ENCODE measurements around the gene MEF2D.

MEF2D gene

DNA sequence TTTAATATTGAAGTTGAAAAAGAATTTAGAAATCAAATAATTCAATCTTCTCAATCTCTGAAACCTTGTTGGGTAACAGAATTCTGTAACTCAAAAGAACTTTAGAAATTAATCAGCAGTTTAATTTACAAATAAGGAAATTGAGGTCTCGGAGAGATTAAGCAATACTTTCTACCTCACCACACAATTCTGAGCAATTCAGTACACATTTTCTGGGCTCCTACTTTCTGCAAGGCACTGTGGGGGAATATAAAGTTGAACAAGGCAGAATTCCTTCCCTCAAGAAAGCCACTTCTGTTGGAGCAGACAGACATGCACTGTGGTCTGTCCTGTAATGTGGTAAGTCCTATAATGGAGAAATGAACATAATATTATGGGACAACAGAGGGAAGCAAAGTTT lies 47.7 kb downstream of the MEF2D start:
- TF ChIP-seq EZH2phosphoT487 (IDR thresholded peaks at IDR 0.05; ENCODE audit: low read length) = no peak
- no peak for TF ChIP-seq EZH2 (optimal IDR thresholded peaks at IDR 0.05; ENCODE audit: low read depth, low read length)
- TF ChIP-seq CTCF (IDR thresholded peaks at IDR 0.05; ENCODE audit: low read length) = no peak
- DNase-seq = no peak
- no peaks in the 10 kb centered on the region for H3K36me3 ChIP-seq (replicated peaks; ENCODE audit: insufficient read depth, low read length)
- H3K27me3 ChIP-seq (replicated peaks; ENCODE audit: insufficient read depth, low read length) = peaks cover 4% of the 10 kb centered on the region; the same call in 1 of the 2 replicates
- no peak overlapping the region for H3K27ac ChIP-seq (ENCODE audit: low read length)
- no peak overlapping the region for H3K9ac ChIP-seq (ENCODE audit: low read length)
- H4K20me1 ChIP-seq (ENCODE audit: insufficient read depth, low read length) = no peaks in the 10 kb centered on the region
- H3K9me2 ChIP-seq (replicated peaks; ENCODE audit: insufficient read depth, low read length) = no peaks in the 10 kb centered on the region
- peaks cover 9% of the 10 kb centered on the region for H3F3A ChIP-seq (ENCODE audit: insufficient read depth, low read length)
- H3K9me3 ChIP-seq (replicated peaks; ENCODE audit: insufficient read depth, low read length) = no peaks in the 10 kb centered on the region
- H2AFZ ChIP-seq (ENCODE audit: low read length) = no peak overlapping the region
- peaks cover 6% of the 10 kb centered on the region for H3K4me1 ChIP-seq (ENCODE audit: low read length)
- H3K79me2 ChIP-seq (ENCODE audit: low read length) = no peaks in the 10 kb centered on the region
- H3K4me3 ChIP-seq (ENCODE audit: low read length) = no peak overlapping the region
- no peak overlapping the region for H3K4me2 ChIP-seq (ENCODE audit: low read depth, low read length)

DNA sequence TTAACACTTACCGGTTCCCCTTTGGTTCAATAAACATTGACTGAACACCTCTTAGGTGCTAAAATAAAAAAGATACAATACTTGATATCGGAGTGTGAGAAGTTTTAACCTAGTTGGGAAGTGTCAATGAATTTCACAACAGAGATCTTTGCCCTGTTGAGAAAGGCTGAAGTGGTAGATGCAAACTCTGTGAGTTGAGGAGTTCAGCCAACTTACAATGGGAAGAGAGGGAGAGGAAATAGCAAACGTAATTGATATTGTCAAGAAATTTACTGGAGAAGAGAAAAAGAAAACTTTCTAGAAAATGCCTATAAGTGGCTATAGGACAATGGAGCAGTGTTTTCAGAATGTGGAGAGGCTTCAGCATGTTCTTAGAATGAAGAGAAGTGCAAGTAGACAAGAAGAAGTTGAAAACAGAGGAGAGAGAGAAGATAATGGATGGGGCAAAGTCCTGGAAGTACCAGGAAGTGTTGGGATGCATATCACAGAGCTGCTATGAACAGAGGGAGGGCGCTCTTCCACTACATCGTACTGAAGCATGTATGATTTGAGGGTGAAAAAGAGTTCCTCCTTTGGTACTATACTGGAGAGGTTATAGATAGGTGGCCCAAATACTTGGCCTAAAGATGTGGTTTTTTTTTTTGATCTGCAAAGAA lies 48.9 kb downstream of the MEF2D start:
- no peak overlapping the region for H3K4me3 ChIP-seq (ENCODE audit: low read length)
- TF ChIP-seq EZH2phosphoT487 (IDR thresholded peaks at IDR 0.05; ENCODE audit: low read length) (no peak), CTCF (IDR thresholded peaks at IDR 0.05; ENCODE audit: low read length) (no peak), EZH2 (optimal IDR thresholded peaks at IDR 0.05; ENCODE audit: low read depth, low read length) (no peak)
- H3K36me3 ChIP-seq (replicated peaks; ENCODE audit: insufficient read depth, low read length) = no peaks in the 10 kb centered on the region
- H3K27me3 ChIP-seq (replicated peaks; ENCODE audit: insufficient read depth, low read length) = peaks cover 4% of the 10 kb centered on the region; the same call in 1 of the 2 replicates
- H3K9me3 ChIP-seq (replicated peaks; ENCODE audit: insufficient read depth, low read length) = no peaks in the 10 kb centered on the region
- H3K9ac ChIP-seq (ENCODE audit: low read length) = no peak overlapping the region
- H3K4me1 ChIP-seq (ENCODE audit: low read length) = peaks cover 4% of the 10 kb centered on the region
- DNase-seq = no peak
- H2AFZ ChIP-seq (ENCODE audit: low read length) = no peak overlapping the region
- H3K27ac ChIP-seq (ENCODE audit: low read length) = no peak overlapping the region
- no peak overlapping the region for H3K4me2 ChIP-seq (ENCODE audit: low read depth, low read length)
- H3K79me2 ChIP-seq (ENCODE audit: low read length) = no peaks in the 10 kb centered on the region
- peaks cover 4% of the 10 kb centered on the region; the same call in 1 of the 2 replicates for H3F3A ChIP-seq (ENCODE audit: insufficient read depth, low read length)
- no peaks in the 10 kb centered on the region for H4K20me1 ChIP-seq (ENCODE audit: insufficient read depth, low read length)
- no peaks in the 10 kb centered on the region for H3K9me2 ChIP-seq (replicated peaks; ENCODE audit: insufficient read depth, low read length)

DNA sequence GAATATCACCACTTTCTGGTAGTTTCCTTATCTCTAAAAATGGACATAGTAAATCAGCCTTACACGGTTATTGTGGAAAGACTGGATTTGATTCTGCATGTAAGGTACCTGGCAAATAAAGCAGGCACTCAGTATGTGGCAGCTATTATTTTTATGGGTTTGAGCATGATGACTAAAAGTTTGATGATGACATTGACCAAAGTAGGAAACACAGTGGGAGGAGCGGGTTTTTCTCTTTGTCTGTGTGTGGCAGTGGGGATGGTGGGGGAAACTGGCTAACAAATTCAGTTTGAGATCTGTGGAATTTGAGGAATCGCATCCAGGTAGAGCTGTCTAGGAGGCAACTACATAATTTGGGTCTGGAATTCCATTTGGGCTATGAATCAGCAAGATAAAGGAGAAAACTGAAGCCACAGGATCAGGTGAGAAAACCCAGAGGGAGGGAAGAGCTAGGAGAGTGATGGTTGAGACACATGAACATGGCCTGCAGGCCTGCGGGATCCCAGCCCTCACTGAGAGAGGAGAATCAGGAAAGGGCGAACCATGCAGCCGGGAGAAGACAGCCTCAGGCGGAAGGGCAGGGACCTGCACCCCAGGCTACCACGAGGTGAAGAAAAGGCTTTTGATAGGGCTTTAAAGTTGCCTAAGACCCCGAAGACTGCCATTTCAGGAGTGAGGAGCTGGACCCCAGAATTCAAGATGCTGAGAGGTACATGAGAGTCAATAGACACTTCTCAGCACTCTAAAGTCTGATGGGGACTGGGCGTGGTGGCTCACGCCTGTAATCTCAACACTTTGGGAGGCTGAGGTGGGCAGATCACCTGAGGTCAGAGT lies 52.2 kb downstream of the MEF2D start:
- Histone ChIP-seq H3F3A (ENCODE audit: insufficient read depth, low read length) (no peaks in the 10 kb centered on the region), H3K36me3 (replicated peaks; ENCODE audit: insufficient read depth, low read length) (no peaks in the 10 kb centered on the region), H3K4me1 (ENCODE audit: low read length) (no peaks in the 10 kb centered on the region), H3K9me3 (replicated peaks; ENCODE audit: insufficient read depth, low read length) (no peaks in the 10 kb centered on the region), H3K27ac (ENCODE audit: low read length) (no peak overlapping the region), H3K79me2 (ENCODE audit: low read length) (no peaks in the 10 kb centered on the region), H3K9me2 (replicated peaks; ENCODE audit: insufficient read depth, low read length) (no peaks in the 10 kb centered on the region), H4K20me1 (ENCODE audit: insufficient read depth, low read length) (no peaks in the 10 kb centered on the region), H3K4me2 (ENCODE audit: low read depth, low read length) (no peak overlapping the region), H3K9ac (ENCODE audit: low read length) (no peak overlapping the region), H2AFZ (ENCODE audit: low read length) (no peak overlapping the region), H3K4me3 (ENCODE audit: low read length) (no peak overlapping the region), H3K27me3 (replicated peaks; ENCODE audit: insufficient read depth, low read length) (peaks cover 28% of the 10 kb centered on the region)
- DNase-seq = no peak
- TF ChIP-seq EZH2 (optimal IDR thresholded peaks at IDR 0.05; ENCODE audit: low read depth, low read length) (no peak), EZH2phosphoT487 (IDR thresholded peaks at IDR 0.05; ENCODE audit: low read length) (no peak), CTCF (IDR thresholded peaks at IDR 0.05; ENCODE audit: low read length) (no peak)

Measured in MM.1S (cell line).